GM10248 (cell line): Measurements from ENCODE around the gene IQSEC1.

Source experiments
- CTCF ChIA-PET: fragments of 300-600 bp; sonication (Branson Sonifier 250); formaldehyde crosslinking; extraction: SDS; loops from one replicate; lab custom pipeline; 2021; ENCODE audit warnings: antibody characterized with exemption; lab: Yijun Ruan, JAX
- POLR2A ChIA-PET: fragments of 350-650 bp; sonication (Branson Sonifier 250); formaldehyde crosslinking; extraction: SDS; loops from one replicate; lab custom pipeline; 2020; ENCODE audit warnings: antibody characterized with exemption; lab: Yijun Ruan, JAX
- DNase-seq: peaks from one replicate; pipeline ENCODE4 v3.0.0; 2012; ENCODE audit errors: extremely low spot score
- TF ChIP-seq, protein P1 (sequence below): IDR thresholded peaks from 2 replicates; pipeline ENCODE4 v1.5.1; 2012; ENCODE audit warnings: mild to moderate bottlenecking, low read depth; ENCODE audit errors: extremely low read depth, missing control alignments, control extremely low read depth

IQSEC1 gene

GRCh38 chr3:13042127-13042701, 31.0 kb downstream of the IQSEC1 start:
- POLR2A ChIA-PET, result no interaction called here
- TF ChIP-seq, protein P1, sequence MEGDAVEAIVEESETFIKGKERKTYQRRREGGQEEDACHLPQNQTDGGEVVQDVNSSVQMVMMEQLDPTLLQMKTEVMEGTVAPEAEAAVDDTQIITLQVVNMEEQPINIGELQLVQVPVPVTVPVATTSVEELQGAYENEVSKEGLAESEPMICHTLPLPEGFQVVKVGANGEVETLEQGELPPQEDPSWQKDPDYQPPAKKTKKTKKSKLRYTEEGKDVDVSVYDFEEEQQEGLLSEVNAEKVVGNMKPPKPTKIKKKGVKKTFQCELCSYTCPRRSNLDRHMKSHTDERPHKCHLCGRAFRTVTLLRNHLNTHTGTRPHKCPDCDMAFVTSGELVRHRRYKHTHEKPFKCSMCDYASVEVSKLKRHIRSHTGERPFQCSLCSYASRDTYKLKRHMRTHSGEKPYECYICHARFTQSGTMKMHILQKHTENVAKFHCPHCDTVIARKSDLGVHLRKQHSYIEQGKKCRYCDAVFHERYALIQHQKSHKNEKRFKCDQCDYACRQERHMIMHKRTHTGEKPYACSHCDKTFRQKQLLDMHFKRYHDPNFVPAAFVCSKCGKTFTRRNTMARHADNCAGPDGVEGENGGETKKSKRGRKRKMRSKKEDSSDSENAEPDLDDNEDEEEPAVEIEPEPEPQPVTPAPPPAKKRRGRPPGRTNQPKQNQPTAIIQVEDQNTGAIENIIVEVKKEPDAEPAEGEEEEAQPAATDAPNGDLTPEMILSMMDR, result no peak
- no peak for DNase-seq
- CTCF ChIA-PET, result interaction anchor here (0.9 to 1.4 kb wide), 2 partner anchors 47 to 58 kb away, joined by 3 read pairs; no protein-coding TSS in a partner anchor

DNA sequence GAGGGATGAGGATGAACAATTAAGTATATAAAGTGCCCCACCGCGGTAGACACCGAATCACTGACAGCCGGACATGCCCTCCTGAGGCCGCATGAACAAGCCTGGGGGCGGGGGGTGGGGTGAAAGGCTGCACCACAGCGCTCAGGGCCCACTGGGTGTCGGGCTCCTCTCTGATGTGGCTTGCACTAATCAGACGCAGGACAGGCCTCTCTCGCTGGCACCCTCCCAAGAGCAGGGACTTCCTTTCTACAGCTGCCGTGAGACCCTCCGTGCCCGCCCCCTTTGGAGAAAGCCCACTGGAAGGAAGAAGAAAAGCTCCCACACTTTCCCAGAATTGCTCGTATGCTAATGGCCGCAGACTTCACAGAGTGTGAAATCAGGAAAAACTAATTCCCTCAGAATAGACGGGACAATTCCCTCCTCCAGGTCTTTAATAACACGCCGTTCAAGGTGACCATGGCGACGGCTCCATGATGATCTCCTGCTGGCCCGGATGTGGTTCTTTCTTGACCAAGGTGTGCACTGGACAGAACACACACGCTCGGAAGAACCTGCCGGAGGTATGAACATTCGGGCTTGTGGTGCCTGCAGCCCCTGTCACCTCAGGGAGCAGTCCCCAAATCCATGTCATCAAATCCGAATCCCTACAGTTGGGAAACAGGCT, 32.0 kb downstream of the IQSEC1 start:
- DNase-seq, result no peak
- TF ChIP-seq, protein P1, result no peak
- POLR2A ChIA-PET, result no interaction called here
- CTCF ChIA-PET, result interaction anchor here (3.4 kb wide), 1 partner anchor 19 kb away, joined by 18 read pairs; no protein-coding TSS in a partner anchor

GRCh38 chr3:13040361-13041074, 32.7 kb downstream of the IQSEC1 start:
- TF ChIP-seq, protein P1, result no peak
- ChIA-PET POLR2A (no interaction called here), CTCF (interaction anchor here (0.5 to 3.4 kb wide), 8 partner anchors 10 to 199 kb away, joined by 3 to 18 read pairs (median 6); partner anchors contain the start of gene RPL32)
- peak; percentile 90 for DNase-seq

DNA sequence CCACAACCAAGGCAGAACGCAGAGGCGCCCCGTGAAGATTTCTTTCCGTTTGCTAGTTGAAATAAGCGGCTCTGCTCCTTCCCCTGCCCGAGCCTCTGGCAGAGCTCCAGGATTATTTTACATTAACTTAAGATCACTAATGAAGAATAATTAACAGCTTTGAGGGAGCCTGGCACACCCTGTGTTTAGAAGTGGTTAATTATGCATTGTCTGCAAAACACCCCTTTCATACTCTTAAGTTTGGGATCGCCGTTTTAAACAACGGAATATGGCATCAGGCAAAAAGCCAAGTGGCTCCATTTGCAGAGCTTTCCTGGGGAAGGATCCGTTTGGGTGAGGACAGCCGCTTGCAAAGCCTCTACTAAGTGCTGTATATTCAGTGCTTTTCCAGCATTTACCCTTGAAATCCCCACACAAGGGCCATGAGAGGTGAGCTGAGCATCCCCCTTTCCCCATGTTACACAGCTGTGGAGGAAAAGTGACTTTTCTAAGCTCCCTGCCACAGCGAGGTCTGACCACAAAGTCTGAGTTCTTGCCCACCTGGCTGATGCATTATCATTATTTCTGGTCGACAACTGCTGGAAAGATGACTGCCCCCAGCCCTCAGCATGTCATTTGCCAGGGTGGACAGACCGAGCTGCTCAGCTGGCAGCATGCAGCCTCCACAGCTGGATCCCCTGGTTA, 33.9 kb downstream of the IQSEC1 start:
- TF ChIP-seq, protein P1, result no peak
- DNase-seq, result no peak
- POLR2A ChIA-PET, result interaction anchor here (0.6 kb wide), 1 partner anchor 1733 kb away, joined by 3 read pairs; no protein-coding TSS in a partner anchor
- CTCF ChIA-PET, result interaction anchor here (1.0 to 3.4 kb wide), 14 partner anchors 9 to 610 kb away, joined by 3 to 18 read pairs (median 4); partner anchors contain the start of gene RPL32

DNA sequence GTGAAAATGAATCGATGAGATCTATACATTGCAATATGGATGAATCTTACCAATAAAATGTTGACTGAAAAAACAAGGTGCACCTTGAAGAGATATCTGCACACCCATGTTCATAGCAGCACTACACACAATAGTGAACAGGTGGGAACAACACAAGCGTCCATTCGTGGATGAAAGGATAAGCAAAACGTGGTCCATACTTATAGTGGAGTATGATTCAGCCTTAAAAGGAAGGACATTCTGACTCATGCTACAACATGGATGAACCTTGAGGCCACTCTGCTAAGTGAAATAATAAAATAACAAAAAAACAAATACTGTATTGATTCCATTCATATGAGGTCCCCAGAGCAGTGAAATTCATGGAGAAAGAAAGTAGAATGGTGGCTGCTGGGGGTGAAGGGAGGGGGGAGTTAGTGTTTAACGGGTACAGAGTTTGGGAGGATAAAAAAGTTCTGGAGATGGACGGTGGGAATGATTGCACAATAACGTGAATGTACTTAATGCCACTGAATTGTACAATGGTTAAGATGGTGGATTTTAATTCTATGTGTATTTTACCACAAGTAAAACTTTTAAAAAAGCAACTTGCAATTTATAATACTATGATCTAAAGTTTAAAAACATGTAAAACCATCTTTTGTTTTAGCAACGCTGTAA, 35.6 kb downstream of the IQSEC1 start:
- POLR2A ChIA-PET, result no interaction called here
- CTCF ChIA-PET, result no interaction called here
- DNase-seq, result no peak
- TF ChIP-seq, protein P1, result no peak
